Activated CD8-positive, alpha-beta memory T cell treated with anti-CD3 and anti-CD28 coated beads, Interleukin-2, amount 50 U/mL, for 4 hours (primary cell): ENCODE results near the gene OR2AG1.
"Not testable (repeated sequence)": the region's sequence is repeated elsewhere in the genome, so short reads cannot be mapped to it uniquely, and the experiment has no call there.

Experiments
- DNase-seq: peaks from one replicate; pipeline ENCODE4 v3.0.0-alpha.2; 2020

Gene OR2AG1

DNA sequence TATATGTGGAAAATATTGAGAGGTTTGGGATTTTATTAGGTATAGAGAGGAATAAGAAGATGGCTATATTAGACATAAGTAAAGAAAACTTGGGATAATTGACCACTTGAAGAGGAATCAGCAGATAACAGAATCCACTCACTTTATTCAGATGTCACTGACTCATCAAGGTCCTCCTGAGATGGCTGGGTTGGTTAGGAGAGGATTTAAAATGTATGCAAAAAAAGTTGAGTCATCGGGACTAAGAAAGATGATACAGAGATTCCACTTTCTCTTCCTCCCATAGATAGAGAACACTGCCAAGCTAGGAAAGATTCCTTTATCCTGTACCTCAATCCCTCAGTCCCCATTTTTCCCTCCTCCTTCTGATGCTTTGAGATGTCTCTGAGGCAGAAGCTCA is 16.6 kb downstream of the OR2AG1 start, which contains the start of gene OR6A2:
OR6A2 (minus strand) TSS at position 288 of the 400 bp plus-strand sequence. CDS start 3,981 bp downstream, outside the sequence.
- no peak for DNase-seq

GRCh38 chr11:6801075-6801474 is 18.3 kb downstream of the OR2AG1 start:
- not testable (repeated sequence) for DNase-seq

- DNase-seq: peak; percentile 18
Observed at GRCh38 chr11:6812390-6813005, 29.7 kb downstream of the OR2AG1 start.

- DNase-seq: no peak
Observed at GRCh38 chr11:6813656-6814055, 30.8 kb downstream of the OR2AG1 start.

DNA sequence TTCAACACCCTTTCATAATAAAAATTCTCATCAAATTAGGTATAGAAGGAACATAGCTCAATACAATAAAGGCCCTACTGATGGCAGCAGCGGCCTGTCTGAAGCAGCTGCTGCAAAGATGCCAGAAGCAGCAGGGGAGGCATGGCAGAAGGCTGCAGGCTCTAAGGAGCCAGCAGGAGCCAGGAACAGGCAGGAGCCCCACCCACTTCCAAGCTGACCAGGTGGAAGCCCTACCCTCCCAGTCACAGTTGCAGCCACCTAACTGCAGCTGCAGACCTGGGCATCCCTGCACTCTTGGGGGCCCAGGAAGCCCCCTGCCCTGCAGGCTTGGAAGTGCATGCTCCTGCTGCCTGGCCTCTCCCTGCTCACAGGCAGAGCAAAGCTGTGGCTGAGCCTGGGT is 34.9 kb downstream of the OR2AG1 start:
- DNase-seq: no peak

DNA sequence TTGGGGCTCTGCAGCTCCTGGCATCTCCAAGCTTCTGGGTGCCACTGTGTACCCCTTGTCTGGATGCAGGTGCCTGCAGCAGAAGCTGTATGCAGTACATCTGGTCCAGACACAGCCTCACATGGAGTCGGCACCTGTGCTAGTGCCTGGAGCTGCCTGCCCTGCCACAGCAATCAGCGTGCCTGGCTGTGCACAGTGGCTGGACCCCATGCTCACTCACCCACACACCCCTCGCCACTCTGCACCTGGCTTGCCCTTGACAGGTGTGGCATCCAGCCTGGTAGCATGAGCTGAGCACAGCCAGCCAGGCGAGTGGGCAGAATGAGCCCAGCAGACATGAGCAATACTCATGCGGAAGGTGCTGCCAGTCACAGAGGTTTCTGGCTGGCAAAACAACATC is 36.1 kb downstream of the OR2AG1 start:
- DNase-seq: no peak

DNA sequence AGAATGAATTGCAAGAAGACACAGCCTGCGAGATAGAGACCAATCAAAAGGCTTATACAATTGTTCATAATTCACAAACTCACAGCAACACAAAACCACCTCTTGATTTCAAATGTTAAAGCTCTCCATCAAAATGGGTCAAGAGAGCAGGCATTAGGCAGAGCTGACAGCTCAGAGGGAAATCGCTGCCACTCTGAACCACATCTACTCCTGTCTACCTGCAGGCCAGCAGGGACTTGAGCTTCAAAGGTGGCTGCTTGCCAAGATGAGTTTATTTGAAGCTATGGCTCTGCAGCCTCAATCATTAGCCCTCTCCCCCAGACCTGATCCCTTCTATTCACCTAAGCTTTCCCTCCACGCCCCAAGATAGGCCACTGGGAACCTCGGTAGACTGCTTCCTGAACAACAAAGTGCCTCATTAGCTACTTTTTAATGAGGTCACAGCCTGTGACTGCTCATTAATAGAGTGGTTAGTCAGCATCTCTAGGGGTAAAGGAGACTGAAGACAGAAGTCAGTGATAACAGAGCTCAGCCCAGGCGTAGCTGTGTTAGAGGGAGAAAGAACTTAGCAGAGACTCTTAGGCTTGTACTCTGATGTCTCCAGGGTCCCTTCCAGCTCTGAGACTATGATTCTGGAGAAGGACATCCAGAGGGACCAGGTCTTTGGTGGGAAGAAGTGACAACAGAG is 41.5 kb downstream of the OR2AG1 start:
- DNase-seq: no peak

DNA sequence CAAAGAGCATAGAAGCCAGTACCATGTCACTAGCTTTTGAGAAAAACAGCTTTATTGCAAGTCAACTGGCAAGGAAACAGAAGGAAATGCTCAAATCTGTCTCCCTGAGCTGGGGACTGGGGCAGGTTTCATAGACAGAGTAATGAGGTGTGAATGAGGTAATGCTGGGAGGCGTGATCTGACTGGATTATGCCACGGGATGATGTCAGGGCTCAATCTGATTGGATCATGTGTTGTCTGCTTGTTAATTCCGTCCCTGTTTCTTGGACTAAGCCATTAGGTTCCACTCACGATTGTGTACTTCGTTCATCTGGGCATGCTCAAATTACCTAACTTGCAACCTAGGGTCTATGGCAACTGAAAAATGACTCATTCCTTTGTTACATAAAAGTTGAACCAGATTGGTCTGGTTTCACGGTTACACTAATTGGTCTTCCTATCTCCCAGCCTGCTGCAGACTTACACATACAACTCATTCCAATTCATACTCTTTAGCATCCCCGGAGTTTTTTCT is 42.5 kb downstream of the OR2AG1 start:
- DNase-seq: no peak

- no peak for DNase-seq
Observed at GRCh38 chr11:6828103-6828502, 45.3 kb downstream of the OR2AG1 start.

DNA sequence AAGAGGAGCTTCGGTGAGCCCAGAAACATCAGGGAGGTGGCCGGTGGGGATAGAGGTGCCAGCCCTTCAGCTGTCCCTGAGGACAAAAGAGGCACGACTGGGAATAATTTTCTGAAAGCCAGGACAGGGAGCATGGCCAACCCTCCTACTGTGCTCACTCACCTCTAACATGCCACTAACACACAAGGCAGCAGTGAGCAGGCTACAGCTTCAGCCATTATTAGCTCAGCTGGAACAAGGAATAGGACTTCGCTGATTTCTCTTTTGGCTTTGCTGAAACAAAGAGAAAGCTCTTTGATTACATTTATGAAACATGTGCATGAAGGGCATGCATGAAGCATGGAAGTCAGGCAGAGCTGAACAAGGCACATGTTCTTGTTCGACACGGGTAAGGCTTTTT is 50.5 kb downstream of the OR2AG1 start:
- DNase-seq: no peak

DNA sequence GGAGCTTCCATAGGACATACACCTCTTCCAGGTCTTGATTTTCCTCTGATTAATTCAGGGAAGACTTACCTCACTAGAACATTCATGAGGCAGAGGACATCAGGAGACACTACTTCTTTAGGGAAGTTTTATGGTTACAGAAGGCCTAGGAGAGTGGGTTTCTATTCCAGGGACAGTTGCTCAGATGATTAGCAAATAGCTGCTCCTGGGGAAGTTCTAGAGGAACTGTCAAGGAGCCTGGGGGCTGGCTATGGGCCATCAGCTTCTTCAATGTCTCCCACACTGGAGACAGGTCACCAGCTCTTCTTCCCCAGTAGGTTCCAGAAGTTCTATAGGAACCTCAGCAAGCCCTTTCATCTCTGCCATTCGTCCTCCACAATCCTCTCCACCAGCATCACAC is 51.2 kb downstream of the OR2AG1 start:
- no peak for DNase-seq
